ENCODE measurements around the gene TET3.

DNA sequence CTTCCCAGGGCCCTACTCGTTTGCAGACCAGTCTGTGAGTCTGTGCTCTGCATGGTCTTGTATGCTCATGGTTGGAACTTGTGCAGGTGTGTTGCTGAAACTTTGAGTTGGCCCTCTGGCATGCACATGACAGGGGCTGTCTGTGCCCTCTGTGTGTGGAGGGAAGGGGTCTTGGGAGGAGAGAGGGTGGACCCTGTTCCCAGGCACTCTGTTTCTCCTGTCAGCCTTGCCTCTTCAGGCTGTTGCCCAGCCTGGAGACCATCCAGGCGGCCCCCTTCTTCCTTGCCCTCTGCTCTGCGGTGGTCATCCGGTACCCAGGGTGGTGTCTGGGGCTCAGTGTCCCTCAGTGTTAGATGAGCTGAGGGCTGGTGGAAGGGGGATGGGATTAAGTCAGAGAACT is 39.5 kb downstream of the TET3 start:
- TF ChIP-seq CTCF (conservative IDR thresholded peaks at IDR 0.05; ENCODE audit: low read depth, low read length): no peak
- TF ChIP-seq EZH2 (IDR thresholded peaks at IDR 0.05; ENCODE audit: low read length, unreplicated experiment): no peak
